Measurements from ENCODE around the gene LRPAP1.
"Not testable (repeated sequence)": the region's sequence is repeated elsewhere in the genome, so short reads cannot be mapped to it uniquely, and the experiment has no call there.

Gene LRPAP1

GRCh38 chr4:3470244-3471097, 61.8 kb downstream of the LRPAP1 start:
- no peak for DNase-seq

GRCh38 chr4:3469386-3470243, 62.6 kb downstream of the LRPAP1 start:
- no peak for DNase-seq

DNA sequence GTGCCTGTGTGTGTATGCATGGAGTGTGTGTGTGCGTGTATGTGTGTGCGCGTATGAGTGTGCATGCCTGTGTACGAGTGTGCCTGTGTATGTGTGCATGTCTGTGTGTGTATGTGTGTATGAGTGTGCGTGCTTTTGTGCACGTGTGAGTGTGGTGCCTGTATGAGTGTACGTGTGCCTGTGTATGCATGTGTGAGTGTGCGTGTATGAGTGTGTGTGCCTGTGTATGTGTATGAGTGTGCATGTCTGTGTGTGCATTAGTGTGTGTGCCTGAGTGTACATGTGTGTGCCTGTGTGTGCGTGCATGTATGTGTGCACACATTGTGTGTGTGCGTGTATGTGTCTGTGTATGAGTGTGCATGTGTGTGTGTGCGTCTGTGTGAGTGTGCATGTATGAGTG, 63.4 kb downstream of the LRPAP1 start:
- DNase-seq: no peak

DNA sequence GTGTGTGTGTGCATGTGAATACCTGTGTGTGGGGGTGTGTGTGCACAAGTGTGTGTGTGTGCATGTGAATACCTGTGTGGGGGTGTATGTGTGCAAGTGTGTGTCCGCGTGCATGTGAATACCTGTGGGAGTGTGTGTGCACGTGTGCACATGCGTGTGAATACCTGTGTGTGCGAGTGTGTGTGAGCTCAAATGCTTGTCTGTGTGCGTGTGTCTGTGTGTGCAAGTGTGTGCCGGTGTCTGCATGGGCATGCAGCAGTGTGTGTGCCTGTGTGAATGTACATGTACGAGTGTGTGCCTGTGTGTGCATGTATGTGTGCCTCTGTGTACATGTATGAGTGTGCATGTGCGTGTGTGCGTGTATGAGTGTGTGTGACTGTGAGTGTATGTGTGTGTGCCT, 64.1 kb downstream of the LRPAP1 start:
- no peak for DNase-seq

DNA sequence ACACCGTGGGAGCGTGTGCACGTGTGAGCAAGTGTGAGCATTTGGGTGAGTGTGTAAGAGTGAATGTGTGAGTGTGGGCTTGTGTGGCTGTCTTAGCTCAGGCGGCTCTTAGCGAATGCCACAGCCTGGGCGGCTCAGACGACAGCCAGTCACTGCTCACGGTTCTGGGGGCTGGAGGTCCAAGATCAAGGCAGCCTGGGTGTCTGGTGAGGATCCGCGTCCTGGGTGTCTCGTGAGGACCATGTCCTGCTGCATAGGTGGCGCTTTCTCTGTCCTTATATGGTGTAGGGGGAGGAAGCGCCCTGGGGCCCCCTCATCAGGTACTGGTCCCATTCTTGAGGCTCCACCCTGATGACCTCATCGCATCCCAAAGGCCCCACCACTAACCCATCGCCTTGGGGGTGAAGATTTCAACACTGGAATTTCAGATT, 64.6 kb downstream of the LRPAP1 start:
- no peak for DNase-seq

- DNase-seq: no peak
Measured at GRCh38 chr4:3466691-3467600, 65.3 kb downstream of the LRPAP1 start.

GRCh38 chr4:3465698-3466671, 66.2 kb downstream of the LRPAP1 start:
- DNase-seq: no peak

- no peak for DNase-seq
Measured at GRCh38 chr4:3464911-3465697, 67.1 kb downstream of the LRPAP1 start.

DNA sequence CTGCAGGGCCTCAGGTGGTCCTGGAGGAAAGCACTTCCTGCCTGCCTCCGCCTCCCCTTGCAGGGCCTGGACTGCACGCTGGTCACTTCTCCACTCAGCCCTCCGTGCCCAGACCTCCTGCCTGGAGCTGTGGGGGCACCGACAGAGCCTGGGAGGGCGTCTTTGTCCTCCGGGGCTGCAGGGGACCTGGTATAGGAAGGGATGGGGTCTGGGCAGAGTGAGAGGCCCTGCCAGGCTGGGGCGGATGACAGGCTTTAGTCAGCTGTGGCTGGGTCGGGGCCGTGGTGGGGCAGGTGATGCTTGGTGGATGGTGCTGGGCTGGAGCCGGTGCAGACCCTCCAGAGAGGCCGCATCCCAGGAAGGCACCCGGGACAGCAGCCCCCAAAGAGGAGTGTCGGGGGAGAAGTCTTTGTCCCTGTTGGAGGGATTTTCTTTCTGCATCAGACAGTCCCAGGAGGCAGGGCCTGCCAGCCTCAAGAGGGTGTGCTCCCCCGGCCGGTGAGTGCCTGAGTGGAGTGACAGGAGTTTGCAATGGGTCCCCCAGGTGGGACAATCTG, 67.8 kb downstream of the LRPAP1 start:
- DNase-seq: no peak

DNA sequence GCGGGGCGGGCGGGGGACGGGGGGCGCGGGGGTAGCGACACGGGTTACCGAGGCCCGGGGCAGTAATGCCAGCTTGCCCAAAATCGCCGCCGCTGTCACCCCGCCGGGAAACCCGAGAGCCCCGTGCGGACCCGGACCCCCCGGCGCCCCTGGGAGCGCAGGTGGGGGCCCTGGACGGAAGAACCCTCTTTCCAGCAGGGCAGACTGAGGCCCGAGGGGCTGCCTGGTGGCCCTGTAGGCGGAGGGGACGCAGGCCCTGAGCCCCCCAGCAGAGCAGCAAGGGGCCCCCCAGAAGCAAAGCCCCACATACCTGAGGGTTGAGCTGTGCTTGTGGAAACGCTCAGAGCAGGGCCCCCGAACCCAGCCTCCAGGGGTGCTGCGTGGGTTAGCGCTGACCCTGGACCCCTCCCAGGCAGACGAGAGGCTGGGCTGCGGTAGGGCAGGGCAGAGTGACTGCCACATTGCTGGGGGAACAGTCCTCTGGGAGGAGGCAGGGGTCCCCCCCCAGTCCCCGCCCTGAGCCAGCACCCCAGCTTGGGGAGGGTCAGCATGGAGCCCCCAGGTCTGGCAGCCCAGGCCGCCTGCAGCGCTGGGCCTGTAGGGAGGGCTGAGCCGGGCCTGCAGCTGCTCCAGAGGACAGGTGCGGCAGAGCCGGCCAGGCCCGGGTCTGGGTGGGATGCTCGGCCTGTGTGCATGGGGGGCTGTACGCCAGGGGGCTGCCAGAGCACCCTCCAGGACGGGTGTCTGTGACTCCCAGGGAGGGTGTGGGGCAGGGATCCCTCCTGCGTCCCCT, 68.5 kb downstream of the LRPAP1 start:
- DNase-seq: no peak

DNA sequence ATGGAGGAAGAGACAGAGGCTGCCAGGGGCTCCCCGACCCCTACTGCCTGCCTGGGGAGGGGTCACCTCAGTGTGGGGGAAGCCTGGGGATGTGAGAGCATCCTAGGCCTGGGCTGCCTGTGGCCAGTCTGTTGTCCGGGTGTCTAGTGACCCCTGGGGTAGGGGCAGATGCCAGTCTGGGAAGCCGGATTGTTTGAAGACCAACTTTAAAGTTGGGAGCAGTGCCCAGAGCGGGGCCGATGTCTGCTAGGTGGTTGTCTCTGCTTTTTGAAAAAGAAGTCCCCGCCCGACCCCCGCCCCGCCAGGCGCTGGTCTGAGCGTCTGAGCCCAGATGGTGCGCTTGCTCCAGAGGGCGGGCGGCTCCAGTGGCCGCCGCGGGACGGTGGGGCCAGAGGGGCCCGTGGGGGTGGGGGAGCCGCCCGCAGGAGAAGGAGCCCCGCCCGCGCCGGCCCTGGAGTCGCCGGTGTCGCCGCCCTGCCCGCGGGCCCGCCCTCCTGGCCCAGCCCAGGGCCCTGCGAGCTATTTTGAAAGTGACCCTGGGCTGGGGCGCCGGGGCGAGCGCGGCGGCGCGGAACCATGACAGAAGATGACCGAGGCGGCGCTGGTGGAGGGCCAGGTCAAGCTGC, 69.3 kb downstream of the LRPAP1 start, which contains the start of gene DOK7:
Gene DOK7 (plus strand): TSS at position 517 of the 626 bp plus-strand sequence. CDS start 70 bp downstream, at position 587.
- no peak for DNase-seq

GRCh38 chr4:3462321-3462789, 69.9 kb downstream of the LRPAP1 start:
- no peak for DNase-seq

GRCh38 chr4:3461515-3462291, 70.5 kb downstream of the LRPAP1 start:
- no peak for DNase-seq

GRCh38 chr4:3460926-3461325, 71.3 kb downstream of the LRPAP1 start:
- DNase-seq: no peak

DNA sequence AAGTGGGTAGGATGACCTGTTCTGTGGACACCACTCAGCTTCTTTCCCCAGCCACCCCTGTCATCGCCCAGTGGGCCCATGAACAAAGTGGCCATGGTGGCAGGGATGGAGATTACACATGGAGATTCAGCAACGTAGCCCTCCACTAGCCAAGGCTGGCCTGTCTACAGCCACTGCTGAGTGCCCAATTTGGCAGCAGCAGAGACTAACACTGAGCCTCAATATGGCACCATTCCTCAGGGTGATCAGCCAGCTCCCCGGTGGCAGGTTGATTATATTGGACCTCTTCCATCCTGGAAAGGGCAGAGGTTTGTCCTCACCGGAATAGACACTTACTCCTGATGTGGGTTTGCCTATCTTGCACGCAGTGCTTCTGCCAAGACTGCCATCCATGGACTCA, 73.1 kb downstream of the LRPAP1 start:
- not testable (repeated sequence) for DNase-seq

- no peak for DNase-seq
Measured at GRCh38 chr4:3458371-3458770, 73.9 kb downstream of the LRPAP1 start.

DNA sequence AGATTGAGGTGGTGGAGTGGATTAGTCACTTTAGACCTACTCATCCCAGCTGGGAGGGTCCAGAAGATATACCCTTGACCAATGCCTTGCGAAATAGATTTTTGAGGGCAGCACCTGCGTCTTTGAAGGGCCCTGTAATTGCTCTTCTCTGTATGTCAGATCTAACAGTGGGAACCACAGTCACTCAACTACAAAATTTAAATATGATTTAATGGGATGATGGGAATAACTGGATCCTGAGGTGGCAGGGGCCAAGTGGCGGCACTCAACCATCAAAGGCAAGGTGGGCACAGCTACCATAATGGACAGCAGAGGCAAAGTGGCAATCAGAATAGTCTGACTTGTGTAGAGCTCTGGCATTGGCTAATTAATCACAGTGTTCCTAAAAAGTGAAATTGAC, 76.6 kb downstream of the LRPAP1 start:
- DNase-seq: not testable (repeated sequence)

All from CD4-positive, alpha-beta T cell treated with Interleukin-12 subunit alpha and Interleukin-12 subunit beta, for 1 hour (primary cell).